HL-60 (cell line): ENCODE data around the gene GPS2.

ENCODE experiments used
- DNase-seq, 2 experiments: peaks; one replicate each; pipeline ENCODE4 v3.0.0-alpha.2; 2010 to 2020; ENCODE audit warnings: low read depth in 1 of 2, low spot score in 1 of 2
- H3K27ac ChIP-seq: fragments of 250-450 bp; sonication (Bioruptor Pico); replicated peaks from 2 replicates; pipeline ENCODE4 v1.5.1; 2020; ENCODE audit warnings: mild to moderate bottlenecking, moderate library complexity
- H3K27me3 ChIP-seq: fragments of 250-450 bp; sonication (Bioruptor Pico); 2 replicates; pipeline ENCODE4 v1.5.1; 2021; ENCODE audit warnings: mild to moderate bottlenecking, moderate library complexity; ENCODE audit not compliant: insufficient read depth, poor library complexity, severe bottlenecking
- H3K4me3 ChIP-seq: replicated peaks from 2 replicates; pipeline ENCODE4 v1.5.1; 2011; ENCODE audit warnings: mild to moderate bottlenecking, control low read depth, low read length; ENCODE audit not compliant: insufficient read depth
- GABPA ChIP-seq: IDR thresholded peaks from 2 replicates; pipeline ENCODE4 v1.6.1; 2012; ENCODE audit warnings: low read depth
- POLR2AphosphoS5 ChIP-seq: IDR thresholded peaks from 2 replicates; pipeline ENCODE4 v1.6.1; 2012; ENCODE audit warnings: low read depth
- SPI1 ChIP-seq: IDR thresholded peaks from 2 replicates; pipeline ENCODE4 v1.6.1; 2012; ENCODE audit warnings: low read depth, mild to moderate bottlenecking, borderline replicate concordance
- TF ChIP-seq, protein P1 (sequence below): IDR thresholded peaks from one replicate; pipeline ENCODE4 v1.5.1; 2011; ENCODE audit warnings: low read length, control low read depth, inconsistent platforms; ENCODE audit not compliant: insufficient read depth
- TF ChIP-seq, protein P2 (sequence below): IDR thresholded peaks from 2 replicates; pipeline ENCODE4 v1.6.1; 2012; ENCODE audit warnings: low read depth; ENCODE audit not compliant: insufficient replicate concordance

Gene GPS2

DNA sequence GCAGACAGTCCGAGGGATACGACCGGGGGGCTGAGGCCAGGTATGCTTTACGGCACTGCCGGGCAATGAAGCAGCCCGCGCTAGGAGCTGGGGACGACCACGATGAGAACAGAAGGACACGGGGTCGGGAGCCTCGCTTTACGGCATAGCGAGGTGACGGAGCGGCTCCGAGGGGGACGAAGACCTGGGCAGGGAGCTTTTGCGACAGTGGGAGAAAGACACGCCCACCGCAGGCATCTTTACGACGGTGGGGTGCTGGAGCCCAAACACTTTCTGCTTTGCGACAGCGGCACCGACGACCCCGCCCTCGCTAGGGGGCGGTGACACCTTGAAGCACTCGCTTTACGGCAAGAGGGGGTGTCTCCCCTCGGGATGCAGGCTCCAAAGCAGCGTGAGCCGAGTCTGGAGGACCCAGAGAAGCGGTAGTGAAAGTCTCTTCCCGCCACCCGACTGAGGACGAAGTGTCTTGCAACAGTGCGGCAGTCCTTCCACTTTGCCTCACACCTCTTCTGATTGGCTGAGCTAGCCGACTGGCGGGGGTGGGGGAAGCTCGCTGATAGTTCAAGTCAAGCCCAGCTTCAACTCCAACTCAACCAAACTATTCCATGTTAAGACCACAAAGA is 14.3 kb upstream of the GPS2 start:
- peak overlapping the region; percentile 85 for H3K27ac ChIP-seq
- peak overlapping the region; percentile 77 for H3K4me3 ChIP-seq
- peak; percentile 94 to 97 for DNase-seq
- TF ChIP-seq GABPA = no peak
- peak; percentile 21; the same call in 1 of the 2 replicates for TF ChIP-seq POLR2AphosphoS5
- no peaks in the 10 kb centered on the region for H3K27me3 ChIP-seq

DNA sequence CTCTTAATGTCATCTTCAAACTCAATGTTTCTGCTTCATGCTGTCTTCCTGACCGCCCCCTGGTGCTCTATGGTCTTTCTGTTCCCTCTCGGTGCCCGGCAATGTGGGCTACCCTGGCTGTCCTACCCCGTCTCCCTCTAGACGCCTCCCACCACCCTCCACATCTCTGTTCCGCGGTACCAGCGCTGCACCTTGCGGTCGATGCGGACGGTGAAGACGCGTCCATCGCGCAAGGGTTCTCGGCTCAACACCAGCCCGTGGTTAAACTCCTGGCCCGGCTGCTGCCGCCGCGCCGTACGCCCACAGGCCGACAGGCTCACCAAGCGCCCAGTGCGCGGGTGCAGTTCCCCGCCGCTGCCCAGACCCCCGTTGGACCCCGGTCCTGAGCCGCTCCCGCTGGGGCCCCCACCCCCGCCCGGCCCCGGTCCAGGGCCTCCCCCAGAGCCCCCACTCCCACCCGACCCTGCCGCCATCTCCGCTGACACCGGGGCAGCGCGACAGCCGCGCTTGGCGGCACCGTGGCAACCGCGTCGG is 13.7 kb upstream of the GPS2 start, which contains the start of gene NEURL4:
TSS of gene NEURL4 (minus strand) at position 496 of the 534 bp plus-strand sequence. CDS start at position 473, 23 bp downstream.
- Histone ChIP-seq H3K4me3 (peak within 1 kb of the TSS; percentile 77), H3K27ac (peak within 1 kb of the TSS; percentile 85), H3K27me3 (no peaks in the 10 kb centered on the region)
- DNase-seq = no peak
- no peak for TF ChIP-seq GABPA
- TF ChIP-seq SPI1 = no peak
- TF ChIP-seq, protein P1, sequence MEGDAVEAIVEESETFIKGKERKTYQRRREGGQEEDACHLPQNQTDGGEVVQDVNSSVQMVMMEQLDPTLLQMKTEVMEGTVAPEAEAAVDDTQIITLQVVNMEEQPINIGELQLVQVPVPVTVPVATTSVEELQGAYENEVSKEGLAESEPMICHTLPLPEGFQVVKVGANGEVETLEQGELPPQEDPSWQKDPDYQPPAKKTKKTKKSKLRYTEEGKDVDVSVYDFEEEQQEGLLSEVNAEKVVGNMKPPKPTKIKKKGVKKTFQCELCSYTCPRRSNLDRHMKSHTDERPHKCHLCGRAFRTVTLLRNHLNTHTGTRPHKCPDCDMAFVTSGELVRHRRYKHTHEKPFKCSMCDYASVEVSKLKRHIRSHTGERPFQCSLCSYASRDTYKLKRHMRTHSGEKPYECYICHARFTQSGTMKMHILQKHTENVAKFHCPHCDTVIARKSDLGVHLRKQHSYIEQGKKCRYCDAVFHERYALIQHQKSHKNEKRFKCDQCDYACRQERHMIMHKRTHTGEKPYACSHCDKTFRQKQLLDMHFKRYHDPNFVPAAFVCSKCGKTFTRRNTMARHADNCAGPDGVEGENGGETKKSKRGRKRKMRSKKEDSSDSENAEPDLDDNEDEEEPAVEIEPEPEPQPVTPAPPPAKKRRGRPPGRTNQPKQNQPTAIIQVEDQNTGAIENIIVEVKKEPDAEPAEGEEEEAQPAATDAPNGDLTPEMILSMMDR = no peak
- no peak for TF ChIP-seq POLR2AphosphoS5
- TF ChIP-seq, protein P2, sequence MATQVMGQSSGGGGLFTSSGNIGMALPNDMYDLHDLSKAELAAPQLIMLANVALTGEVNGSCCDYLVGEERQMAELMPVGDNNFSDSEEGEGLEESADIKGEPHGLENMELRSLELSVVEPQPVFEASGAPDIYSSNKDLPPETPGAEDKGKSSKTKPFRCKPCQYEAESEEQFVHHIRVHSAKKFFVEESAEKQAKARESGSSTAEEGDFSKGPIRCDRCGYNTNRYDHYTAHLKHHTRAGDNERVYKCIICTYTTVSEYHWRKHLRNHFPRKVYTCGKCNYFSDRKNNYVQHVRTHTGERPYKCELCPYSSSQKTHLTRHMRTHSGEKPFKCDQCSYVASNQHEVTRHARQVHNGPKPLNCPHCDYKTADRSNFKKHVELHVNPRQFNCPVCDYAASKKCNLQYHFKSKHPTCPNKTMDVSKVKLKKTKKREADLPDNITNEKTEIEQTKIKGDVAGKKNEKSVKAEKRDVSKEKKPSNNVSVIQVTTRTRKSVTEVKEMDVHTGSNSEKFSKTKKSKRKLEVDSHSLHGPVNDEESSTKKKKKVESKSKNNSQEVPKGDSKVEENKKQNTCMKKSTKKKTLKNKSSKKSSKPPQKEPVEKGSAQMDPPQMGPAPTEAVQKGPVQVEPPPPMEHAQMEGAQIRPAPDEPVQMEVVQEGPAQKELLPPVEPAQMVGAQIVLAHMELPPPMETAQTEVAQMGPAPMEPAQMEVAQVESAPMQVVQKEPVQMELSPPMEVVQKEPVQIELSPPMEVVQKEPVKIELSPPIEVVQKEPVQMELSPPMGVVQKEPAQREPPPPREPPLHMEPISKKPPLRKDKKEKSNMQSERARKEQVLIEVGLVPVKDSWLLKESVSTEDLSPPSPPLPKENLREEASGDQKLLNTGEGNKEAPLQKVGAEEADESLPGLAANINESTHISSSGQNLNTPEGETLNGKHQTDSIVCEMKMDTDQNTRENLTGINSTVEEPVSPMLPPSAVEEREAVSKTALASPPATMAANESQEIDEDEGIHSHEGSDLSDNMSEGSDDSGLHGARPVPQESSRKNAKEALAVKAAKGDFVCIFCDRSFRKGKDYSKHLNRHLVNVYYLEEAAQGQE = no peak

DNA sequence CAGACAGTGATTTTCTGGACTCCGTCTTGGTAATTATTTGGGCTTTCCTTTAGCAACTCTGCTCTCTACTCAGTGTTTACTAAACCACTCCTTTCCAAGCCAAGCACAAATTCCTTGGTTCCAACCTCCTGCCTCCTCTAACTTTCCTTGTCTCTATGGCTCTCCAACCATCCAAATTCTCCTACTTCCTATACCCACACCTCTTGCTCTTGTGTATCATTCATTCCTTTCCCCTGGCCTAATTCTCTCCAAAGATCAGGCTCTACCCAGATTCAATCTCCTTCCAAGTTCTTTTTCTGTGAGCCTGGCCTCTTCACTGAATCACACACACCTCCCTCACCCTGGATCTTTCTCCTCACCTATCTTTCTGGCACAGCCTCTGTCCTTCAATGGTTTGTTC is 12.8 kb upstream of the GPS2 start:
- no peak for DNase-seq
- H3K27ac ChIP-seq = no peak overlapping the region
- TF ChIP-seq, protein P1 = no peak
- TF ChIP-seq, protein P2 = no peak
- no peak for TF ChIP-seq SPI1
- no peak for TF ChIP-seq GABPA
- TF ChIP-seq POLR2AphosphoS5 = no peak
- no peaks in the 10 kb centered on the region for H3K27me3 ChIP-seq
- H3K4me3 ChIP-seq = peak overlapping the region; percentile 77; the same call in 1 of the 2 replicates

DNA sequence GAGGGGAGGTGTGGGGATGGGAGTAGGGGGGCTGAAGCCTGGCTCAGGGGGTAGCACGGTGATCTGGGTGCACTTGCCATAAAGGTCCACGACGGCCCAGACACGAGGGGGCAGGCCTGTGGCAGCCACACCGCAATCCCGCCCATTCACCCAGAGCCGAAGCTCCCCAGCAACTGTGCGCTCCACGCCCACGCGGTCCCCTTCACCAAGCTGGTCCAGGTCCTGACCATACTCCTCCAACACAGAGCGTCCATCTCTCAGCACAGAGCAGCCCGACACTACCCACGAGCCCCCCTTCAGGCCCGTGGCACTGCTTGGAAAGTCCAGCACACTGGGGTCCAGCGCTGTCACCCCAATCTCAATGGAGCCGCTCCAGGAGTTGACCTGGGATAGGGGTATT is 12.3 kb upstream of the GPS2 start:
- DNase-seq = no peak
- H3K4me3 ChIP-seq = no peak overlapping the region
- no peaks in the 10 kb centered on the region for H3K27me3 ChIP-seq
- no peak for TF ChIP-seq POLR2AphosphoS5
- TF ChIP-seq GABPA = no peak
- no peak for TF ChIP-seq SPI1
- TF ChIP-seq, protein P2 = no peak
- TF ChIP-seq, protein P1 = no peak
- H3K27ac ChIP-seq = no peak overlapping the region
